Activated naive CD4-positive, alpha-beta T cell treated with anti-CD3 and anti-CD28 coated beads, Interleukin-2, amount 50 U/mL, for 72 hours (primary cell): ENCODE measurements around the gene DAGLB. TPM values are rescaled to one million over a fixed set of nuclear protein-coding genes. Genes with fewer than 3 reads are reported as not detected.
"Not testable (repeated sequence)": the region's sequence is repeated elsewhere in the genome, so short reads cannot be mapped to it uniquely, and the experiment has no call there.

ENCODE experiments used
- ATAC-seq, 2 donors: fragments of 150-1000 bp; cut with Tn5 transposase; 2 replicates each; pipeline ENCODE4 v1.10.0; 2021; ENCODE audit warnings: mild to moderate bottlenecking in 2 of 2, moderate library complexity in 2 of 2
- DNase-seq, 2 donors: peaks; one replicate each; pipeline ENCODE4 v3.0.0; 2021 to 2022; ENCODE audit warnings: low spot score in 2 of 2
- H3K27ac Mint-ChIP-seq, 2 donors: one replicate each; pipeline ENCODE4 v1.8.0; 2022; ENCODE audit warnings: mild to moderate bottlenecking in 2 of 2, mixed read lengths in 2 of 2
- H3K36me3 Mint-ChIP-seq, 2 donors: one replicate each; pipeline ENCODE4 v1.8.0; 2022; ENCODE audit warnings: mixed read lengths in 2 of 2
- H3K9me3 Mint-ChIP-seq, 2 donors: one replicate each; pipeline ENCODE4 v1.8.0; 2022; ENCODE audit warnings: mixed read lengths in 2 of 2
- total RNA-seq, 2 donors: library from RNA; stranded (reverse); gene quantifications; one replicate each; pipeline ENCODE4 v1.2.3, GENCODE V29; 2022

DAGLB gene
- total RNA-seq, 2 donors from 2014 or later: 19.1 to 20.7 TPM

DNA sequence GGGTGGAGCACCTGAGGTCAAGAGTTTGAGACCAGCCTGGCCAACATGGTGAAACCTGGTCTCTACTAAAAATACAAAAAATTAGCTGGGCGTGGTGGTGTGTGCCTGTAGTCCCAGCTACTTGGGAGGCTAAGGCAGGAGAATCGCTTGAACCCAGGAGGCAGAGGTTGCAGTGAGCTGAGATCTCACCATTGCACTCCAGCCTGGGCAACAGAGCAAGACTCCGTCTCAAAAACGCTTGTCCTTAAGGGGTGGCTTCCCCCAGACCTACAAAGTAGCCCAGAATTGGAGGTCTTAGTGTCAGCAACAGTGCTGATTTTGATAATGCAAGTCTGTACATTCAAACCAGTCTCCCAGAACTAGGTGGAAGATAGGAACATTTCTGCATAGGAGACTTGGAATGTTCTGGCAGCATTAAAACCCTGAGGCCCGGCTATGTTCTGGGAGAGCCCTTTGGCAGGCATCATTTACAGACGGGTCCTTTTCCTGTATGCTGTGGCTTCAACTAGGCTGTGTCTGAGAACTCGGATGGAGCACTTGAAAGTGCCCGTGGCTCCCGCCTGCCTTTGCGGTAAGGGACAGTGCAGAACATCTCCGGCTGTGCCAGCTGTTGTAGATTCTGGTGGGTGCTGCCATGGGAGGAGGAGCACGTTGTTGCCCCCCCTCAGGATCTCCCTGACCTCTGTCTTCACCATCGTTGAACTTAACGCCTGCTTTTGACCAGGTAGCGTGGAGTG, 49.8 kb downstream of the DAGLB start:
- H3K9me3 Mint-ChIP-seq, DNase-seq, ATAC-seq: not testable (repeated sequence)
- Mint-ChIP-seq H3K27ac (peak overlapping the region in 1 of 2 donors; percentile 61), H3K36me3 (peaks cover 1 to 37% of the 10 kb centered on the region in 2 donors)

DNA sequence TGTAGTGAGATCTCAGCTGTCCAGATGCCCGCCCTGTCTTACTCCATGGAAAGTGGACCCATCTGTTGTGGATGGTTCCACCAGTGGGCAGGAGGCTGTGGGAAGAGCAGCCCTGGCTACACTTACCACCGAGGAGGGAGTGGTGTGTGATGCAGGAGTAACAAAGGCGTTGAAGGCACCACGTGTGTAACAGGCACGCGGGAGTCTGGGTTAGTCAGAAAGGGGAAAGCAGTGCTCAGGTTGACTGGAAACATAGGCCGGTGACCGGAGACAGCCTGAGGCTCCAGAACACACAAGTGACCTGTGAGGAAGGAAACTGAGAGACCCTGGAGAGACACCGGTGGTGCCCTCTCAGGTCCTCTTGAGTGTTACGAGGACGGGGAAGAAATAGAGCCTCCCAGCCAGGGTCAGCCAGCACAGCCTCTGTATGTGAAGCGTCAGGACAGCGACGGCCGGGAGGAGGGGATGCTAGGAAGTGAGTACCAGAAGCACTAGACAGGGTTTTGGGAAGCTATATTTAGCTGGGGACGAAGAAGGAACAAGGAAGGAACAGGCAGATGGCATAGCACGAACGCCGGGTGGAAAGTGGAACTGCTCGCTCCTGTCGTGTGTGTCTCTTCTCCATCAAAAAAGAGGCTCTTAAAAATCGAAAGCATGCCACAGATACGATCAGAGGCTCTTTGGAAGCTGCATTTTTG, 51.7 kb downstream of the DAGLB start:
- ATAC-seq: peak in 1 of 2 donors; percentile 50
- no peak for DNase-seq
- Mint-ChIP-seq H3K36me3 (peaks cover 5 to 41% of the 10 kb centered on the region in 2 donors), H3K27ac (peak overlapping the region; percentile 78 to 96), H3K9me3 (no peaks in the 10 kb centered on the region)

DNA sequence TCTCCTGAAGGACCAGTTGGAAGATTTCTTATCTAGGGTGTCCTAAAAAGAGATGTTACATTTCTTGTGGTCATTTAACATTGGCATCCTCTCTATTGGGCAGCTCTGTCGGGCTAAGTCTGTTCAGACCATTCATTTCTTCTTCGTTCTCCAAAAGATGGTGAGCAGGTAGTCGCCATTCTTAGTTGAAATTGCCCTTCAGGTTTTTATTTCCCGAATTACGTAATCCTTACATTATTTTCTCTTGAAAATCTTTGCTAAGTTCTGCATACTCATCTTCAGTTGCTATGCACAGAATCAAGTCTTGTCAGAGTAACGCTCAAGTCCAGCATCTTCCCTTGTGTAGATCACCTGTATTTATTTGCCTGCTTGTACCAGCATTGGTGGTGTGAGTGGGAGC, 53.6 kb downstream of the DAGLB start:
- DNase-seq: no peak
- no peaks in the 10 kb centered on the region for H3K9me3 Mint-ChIP-seq
- peaks cover 5 to 41% of the 10 kb centered on the region in 2 donors for H3K36me3 Mint-ChIP-seq
- ATAC-seq: no peak
- H3K27ac Mint-ChIP-seq: peak overlapping the region; percentile 84 to 95

DNA sequence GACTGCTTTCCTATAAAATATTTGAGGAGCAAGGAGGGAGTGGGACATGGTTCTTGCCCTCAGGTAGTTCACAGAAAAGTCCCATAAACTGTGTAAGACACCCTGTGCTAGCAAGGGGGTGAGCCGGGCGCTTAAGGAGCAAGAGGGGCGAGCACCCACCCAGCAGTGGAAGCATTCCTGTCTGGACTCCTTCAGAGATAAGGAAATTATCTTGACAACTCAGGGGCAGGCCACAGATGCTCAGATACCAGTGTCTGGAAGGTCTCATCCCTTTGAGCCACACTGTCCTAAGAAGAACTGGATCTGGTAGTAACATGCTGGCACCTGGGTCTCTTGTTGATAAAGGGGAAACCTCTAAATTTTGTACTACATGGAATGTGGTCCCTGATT, 54.1 kb downstream of the DAGLB start:
- ATAC-seq: no peak
- DNase-seq: no peak
- H3K9me3 Mint-ChIP-seq: no peaks in the 10 kb centered on the region
- H3K36me3 Mint-ChIP-seq: peaks cover 5 to 42% of the 10 kb centered on the region in 2 donors
- H3K27ac Mint-ChIP-seq: peak overlapping the region; percentile 84 to 95

DNA sequence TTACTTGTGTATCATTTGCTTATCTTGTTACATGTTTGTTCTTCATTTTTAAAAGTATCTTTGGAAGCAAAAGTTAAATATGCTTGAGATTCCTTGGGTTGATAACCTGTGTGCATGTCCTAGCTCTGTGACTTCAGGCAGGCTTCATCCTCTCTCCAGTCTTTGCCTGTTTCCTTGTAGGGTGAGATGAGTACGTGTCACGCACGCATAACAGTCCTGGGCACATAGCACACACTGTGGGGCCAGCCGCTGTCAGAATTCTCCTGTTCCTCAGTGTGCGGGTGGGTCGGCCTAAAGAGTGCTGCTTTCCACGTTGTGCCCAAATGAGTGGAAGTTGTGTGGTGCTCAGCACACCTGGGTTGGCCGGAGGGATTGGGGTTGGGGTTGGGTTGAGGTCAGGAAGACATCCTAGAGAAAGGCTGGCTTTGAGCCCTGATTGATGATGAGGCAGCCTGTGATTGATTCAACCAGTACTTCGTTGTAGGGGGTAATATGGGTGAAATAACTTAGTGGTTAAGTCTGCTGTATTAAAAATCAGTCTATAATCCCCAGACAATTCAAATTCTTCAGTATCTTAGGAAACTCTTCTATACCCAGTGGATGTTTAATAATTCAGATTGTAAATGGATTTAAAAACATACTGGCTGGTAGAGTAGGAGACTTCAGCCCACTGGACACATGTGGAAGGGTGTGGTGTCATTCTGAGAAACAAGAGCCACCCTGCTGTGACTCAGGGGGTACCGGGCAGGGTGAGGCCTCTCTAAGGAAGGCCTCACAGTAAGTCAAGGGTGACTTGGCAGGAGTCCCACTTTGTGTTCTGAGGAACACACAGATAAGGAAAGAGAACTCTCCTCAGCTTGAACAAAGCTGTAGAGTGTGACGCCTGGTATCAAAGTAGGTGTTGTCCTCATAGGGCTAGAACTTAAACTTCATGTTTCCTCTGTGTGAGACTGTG, 54.8 kb downstream of the DAGLB start:
- Mint-ChIP-seq H3K9me3 (no peaks in the 10 kb centered on the region), H3K27ac (peak overlapping the region; percentile 84 to 95), H3K36me3 (peaks cover 5 to 45% of the 10 kb centered on the region in 2 donors)
- DNase-seq (peak in 1 of 2 donors; percentile 33), ATAC-seq (peak; percentile 87 to 92)

DNA sequence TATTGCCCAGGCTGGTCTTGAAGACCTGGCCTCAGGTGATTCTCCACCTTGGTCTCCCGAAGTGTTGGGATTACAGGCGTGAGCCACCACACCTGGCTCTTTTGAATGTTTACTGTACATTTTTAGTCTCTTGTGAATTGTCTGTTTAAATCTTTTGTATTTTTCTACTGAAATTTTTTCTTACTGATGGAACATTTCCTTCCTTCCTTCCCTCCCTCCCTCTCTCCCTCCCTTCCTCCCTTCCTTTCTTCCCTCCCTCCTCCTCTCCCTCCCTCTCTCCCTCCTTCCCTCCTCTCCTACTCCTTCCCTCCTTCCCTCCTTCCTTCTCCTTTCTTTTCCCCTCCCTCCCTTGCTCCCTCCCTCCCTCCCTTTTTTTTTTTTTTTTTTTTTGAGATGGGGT, 58.0 kb downstream of the DAGLB start:
- Mint-ChIP-seq H3K27ac (no peak overlapping the region), H3K36me3 (peaks cover 5 to 29% of the 10 kb centered on the region in 2 donors), H3K9me3 (no peaks in the 10 kb centered on the region)
- ATAC-seq (no peak), DNase-seq (no peak)

DNA sequence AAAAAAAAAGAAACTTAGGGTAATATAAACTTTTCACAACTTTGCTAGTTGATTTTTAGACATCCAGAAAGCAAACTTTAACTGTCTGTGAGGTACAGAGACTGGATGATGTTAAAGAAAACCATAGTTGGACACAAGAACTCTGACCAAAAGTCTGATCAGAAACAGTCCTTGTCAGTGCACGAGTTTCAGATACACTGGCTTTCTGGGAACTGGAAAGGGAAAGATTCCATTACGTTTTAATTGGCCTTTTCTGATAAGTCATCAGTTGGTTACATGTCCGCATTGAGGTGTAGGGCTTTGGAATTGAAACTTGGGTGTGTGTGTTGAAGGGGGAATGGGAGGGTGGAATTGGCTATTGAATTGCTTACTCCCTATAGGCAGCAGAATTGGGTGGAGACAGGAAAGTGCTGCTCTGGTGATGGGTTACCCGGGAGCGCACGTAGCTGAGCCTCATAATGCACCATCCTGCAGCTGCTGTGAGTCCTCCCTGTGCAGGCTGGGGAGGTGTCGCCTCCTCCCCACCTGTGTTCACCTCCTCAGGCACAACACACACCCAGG, 59.9 kb downstream of the DAGLB start:
- DNase-seq: no peak
- ATAC-seq: no peak
- Mint-ChIP-seq H3K27ac (no peak overlapping the region), H3K9me3 (no peaks in the 10 kb centered on the region), H3K36me3 (peaks cover 3 to 10% of the 10 kb centered on the region in 2 donors)

DNA sequence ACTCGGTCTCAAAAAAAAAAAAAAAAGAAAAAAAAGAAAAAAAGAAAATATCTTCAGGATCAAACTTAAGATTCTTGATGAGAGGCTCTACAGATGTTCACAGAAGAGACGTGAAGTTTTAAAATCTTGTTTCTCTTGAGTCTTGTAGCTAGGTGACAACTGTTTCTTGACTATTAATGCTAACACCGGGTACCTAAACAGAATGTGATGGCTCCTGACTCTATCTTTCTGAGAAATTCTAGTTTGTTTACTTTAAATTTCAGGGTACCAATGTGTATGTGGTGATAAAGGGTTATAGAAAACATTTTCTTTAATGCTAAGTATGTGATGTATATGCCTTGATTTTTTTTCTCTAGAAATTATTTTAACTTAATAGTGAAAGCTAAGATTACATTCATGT, 61.0 kb downstream of the DAGLB start:
- ATAC-seq (peak in 1 of 2 donors; percentile 47), DNase-seq (no peak)
- peak overlapping the region in 1 of 2 donors; percentile 57 for H3K27ac Mint-ChIP-seq
- H3K36me3 Mint-ChIP-seq: peaks cover 0 to 20% of the 10 kb centered on the region in 2 donors
- H3K9me3 Mint-ChIP-seq: no peaks in the 10 kb centered on the region

DNA sequence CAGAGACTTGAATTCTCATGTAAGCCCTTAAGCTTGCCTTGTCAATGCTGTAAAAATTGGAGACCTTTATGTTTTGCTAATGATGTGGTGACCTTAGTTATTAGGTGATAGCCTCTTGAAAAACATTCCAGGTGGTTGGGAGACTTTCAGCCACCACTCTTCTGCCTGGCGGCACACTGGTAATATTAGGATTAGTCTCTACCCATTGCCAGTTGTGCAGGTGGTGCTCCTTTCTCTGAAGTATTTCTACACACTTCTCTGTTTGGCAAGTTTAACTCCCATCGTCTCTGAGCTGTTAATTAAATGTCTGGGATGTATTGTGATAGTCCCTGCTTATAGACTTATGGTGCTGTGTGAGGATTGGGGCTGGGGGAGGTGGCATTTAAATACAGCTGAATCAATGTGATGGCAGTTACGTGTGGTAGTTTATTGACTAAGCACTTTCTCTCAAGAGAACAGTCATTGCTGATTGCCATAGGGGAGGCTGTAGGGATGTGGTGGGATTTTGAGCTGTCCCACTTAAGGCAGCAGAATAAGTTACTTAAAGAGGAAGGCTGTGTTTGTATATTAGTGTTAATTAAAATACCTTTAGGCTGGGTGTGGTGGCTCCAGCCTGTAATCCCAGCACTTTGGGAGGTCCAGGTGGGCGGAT, 61.7 kb downstream of the DAGLB start:
- H3K36me3 Mint-ChIP-seq: peaks cover 0 to 14% of the 10 kb centered on the region in 2 donors
- ATAC-seq (peak in 1 of 2 donors; percentile 30), DNase-seq (no peak)
- no peaks in the 10 kb centered on the region for H3K9me3 Mint-ChIP-seq
- peak overlapping the region; percentile 44 to 87 for H3K27ac Mint-ChIP-seq

DNA sequence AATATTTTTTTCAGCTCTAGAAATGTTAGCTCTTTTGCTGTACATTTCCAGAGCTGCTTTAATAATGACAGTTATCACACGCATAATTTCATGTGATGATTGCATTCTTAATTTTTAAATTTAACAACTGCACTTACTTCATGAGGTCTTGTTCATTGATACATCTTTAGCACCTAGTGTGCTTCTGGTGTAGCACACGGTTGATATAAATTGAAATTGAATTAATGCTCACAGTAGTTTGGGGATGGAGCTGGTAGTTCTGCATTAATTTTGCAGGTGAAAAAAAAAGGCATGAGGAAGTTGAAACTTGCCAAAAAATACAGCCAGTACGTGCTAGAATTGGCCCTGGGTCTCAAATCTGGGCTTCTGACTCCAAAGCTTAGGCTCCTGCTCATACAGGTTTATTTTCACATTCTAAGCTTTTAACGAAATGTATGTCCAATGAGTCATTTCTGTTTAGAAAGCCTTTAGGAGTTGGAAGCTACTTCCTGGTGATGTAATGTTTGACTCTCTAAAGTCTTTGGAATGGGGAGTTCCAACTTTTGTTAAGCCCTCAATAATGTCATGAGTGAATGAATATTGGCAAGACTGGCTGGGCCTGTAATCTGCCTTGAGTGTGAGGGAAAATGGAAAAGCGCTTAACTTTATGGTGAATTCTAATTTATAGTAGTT, 62.5 kb downstream of the DAGLB start:
- Mint-ChIP-seq H3K9me3 (no peaks in the 10 kb centered on the region), H3K27ac (peak overlapping the region; percentile 44 to 50), H3K36me3 (peaks cover 2 to 20% of the 10 kb centered on the region in 2 donors)
- DNase-seq (no peak), ATAC-seq (no peak)

DNA sequence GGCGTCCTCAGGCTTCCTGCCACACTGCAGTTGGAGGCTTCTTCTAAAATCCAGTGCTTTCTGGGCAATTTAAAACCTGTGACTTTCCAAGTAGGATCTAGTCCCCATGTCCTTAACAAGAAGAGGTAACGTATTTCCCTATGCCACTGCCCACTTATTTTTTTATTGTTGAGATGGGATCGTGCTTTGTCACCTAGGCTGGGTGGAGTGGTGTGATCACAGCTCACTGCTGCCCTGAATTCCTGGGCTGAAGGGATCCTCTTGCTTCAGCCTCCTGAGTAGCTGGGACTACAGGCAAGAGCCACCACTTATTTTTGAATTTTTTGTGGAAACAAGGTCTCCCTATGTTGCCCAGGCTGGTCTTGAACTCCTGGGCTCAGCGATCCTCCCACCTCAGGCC, 63.4 kb downstream of the DAGLB start:
- Mint-ChIP-seq H3K36me3 (peaks cover 6 to 24% of the 10 kb centered on the region in 2 donors), H3K27ac (no peak overlapping the region), H3K9me3 (no peaks in the 10 kb centered on the region)
- ATAC-seq (no peak), DNase-seq (no peak)

DNA sequence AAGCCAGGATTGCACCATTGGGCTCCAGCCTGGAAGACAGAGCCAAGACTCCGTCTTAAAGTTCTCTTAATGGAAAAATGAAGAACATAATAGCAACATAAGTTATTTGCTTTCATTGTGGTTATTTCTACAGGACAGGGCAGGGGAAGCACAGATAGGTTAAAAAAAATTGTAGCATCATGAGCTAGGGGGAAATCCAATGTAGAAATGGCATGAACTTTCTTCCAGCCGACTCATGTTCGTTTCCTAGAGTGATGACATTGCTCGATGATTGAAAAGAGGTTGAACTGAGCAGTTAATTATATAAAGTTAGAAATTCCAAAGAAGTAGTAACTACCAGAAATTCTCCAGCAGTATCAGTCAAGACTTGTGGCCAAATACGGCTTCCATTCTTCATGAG, 64.9 kb downstream of the DAGLB start:
- Mint-ChIP-seq H3K36me3 (peaks cover 6 to 20% of the 10 kb centered on the region in 2 donors), H3K9me3 (no peaks in the 10 kb centered on the region), H3K27ac (peak overlapping the region in 1 of 2 donors; percentile 72)
- DNase-seq (no peak), ATAC-seq (no peak)

DNA sequence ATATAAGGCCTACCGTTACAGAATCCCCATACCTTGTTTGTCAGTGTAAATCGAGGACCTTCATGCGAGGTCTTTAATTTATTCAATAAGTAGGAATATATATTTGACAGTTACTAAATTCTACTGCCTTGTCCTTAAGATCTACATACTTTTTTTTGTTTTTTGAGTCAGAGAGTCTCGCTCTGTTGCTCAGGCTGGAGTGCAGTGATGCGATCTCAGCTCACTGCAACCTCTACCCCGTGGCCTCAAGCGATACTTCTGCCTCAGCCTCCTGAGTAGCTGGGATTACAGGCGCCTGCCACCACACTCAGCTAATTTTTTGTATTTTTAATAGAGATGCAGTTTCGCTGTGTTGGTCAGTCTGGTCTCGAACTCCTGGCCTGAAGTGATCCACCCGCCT, 65.9 kb downstream of the DAGLB start:
- not testable (repeated sequence) for DNase-seq, ATAC-seq, H3K27ac Mint-ChIP-seq, H3K9me3 Mint-ChIP-seq
- peaks cover 6 to 25% of the 10 kb centered on the region in 2 donors for H3K36me3 Mint-ChIP-seq

DNA sequence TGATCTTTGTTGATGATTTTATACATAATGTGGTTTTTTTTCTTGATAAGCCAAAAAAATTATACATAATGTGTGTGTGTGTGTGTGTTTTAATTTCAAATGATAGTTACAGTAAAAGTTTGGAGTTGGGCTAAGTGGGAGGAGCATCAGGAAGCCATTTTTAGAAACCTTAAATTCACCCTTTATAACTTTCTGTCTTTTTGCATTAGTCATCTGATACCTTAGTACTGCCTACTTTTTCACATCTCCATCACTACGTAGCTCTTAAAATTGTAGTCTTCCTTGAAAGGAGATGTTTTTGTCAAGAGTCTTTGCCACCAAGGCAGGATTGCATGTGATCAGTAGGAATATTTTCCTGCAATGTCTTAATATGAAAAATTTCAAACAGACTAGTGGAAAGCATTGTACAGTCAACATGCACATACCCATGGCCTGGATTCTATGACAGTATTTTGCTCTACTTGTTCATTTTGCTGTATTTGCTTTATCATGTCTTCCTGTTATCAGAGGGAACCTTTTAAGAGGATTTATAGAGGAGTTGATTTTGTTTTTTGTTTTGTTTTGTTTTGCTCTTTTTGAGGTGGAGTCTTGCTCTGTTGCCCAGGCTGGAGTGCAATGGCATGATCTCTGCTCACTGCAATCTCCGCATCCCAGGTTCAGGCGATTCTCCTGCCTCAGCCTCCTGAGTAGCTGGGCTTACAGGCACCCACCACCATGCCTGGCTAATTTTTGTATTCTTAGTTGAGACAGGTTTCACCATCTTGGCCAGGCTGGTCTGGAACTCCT, 67.3 kb downstream of the DAGLB start:
- peaks cover 10 to 31% of the 10 kb centered on the region in 2 donors for H3K36me3 Mint-ChIP-seq
- ATAC-seq (peak in 1 of 2 donors; percentile 46), DNase-seq (no peak)
- peak overlapping the region; percentile 40 to 76 for H3K27ac Mint-ChIP-seq
- no peaks in the 10 kb centered on the region for H3K9me3 Mint-ChIP-seq

DNA sequence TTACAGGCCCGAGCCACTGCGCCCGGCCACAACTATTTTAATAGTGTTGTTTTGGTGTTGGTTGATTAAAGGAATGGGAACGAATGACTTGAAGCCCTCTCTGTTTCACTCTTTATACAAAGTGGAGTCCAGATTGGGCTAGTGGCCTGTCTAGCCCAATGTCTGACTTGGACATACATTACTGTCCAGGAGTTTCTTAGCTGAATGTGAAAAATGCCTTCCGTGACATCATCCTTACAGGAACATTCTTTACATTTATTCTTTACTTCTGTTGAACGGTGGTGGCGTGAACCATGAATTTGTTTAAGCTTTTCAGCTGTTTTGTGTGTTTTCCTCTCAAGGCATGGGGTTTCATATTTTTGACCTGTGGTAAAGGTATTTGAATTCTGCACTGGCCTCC, 67.9 kb downstream of the DAGLB start:
- DNase-seq (no peak), ATAC-seq (no peak)
- peak overlapping the region; percentile 19 to 76 for H3K27ac Mint-ChIP-seq
- H3K36me3 Mint-ChIP-seq: peaks cover 13 to 34% of the 10 kb centered on the region in 2 donors
- H3K9me3 Mint-ChIP-seq: no peaks in the 10 kb centered on the region
